Activated CD8-positive, alpha-beta memory T cell treated with anti-CD3 and anti-CD28 coated beads, Interleukin-2, amount 50 U/mL, for 1 hour (primary cell): ENCODE data around the gene ABHD2.

Source experiments
- DNase-seq: peaks from one replicate; pipeline ENCODE4 v3.0.0-alpha.2; 2020; ENCODE audit errors: extremely low read depth

The ABHD2 gene

DNA sequence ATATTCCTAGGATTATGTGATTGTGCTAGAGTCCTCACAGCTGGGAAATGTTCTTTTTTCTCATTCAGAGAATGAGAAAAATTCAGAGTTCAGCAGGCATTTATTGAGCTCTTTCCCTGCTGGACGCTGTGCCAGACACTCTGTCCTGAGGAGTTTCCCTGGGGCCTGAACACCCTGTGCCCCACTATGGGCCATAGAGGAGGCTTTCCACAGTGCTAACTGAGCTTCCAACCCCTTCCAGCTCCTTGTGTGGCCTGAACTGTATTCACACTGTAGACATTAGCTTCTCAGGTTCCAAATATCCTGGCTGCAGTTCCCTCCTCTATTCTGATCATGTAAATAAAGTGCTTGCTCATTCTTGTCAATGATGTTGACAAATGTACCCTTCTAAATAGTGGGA is 10.0 kb downstream of the ABHD2 start:
- DNase-seq, result no peak

DNA sequence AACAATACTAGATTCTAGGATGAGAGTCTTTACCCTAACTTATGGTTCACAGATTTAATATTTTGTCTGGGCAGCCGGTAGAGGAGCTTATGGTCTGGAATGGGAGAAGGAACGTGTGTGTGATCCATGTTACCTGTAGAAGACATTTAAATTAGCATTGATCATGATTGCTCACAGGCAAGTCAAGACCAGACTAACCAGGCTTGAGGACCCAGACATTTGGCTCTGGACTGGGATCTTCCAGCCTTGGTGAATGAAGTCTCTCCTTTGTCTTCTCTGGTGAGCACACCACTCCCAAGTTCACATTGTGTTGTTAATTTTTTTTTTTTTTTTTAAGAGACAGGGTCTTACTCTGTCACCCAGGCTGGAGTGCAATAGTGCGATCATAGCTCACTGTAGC is 11.7 kb downstream of the ABHD2 start:
- DNase-seq, result no peak

DNA sequence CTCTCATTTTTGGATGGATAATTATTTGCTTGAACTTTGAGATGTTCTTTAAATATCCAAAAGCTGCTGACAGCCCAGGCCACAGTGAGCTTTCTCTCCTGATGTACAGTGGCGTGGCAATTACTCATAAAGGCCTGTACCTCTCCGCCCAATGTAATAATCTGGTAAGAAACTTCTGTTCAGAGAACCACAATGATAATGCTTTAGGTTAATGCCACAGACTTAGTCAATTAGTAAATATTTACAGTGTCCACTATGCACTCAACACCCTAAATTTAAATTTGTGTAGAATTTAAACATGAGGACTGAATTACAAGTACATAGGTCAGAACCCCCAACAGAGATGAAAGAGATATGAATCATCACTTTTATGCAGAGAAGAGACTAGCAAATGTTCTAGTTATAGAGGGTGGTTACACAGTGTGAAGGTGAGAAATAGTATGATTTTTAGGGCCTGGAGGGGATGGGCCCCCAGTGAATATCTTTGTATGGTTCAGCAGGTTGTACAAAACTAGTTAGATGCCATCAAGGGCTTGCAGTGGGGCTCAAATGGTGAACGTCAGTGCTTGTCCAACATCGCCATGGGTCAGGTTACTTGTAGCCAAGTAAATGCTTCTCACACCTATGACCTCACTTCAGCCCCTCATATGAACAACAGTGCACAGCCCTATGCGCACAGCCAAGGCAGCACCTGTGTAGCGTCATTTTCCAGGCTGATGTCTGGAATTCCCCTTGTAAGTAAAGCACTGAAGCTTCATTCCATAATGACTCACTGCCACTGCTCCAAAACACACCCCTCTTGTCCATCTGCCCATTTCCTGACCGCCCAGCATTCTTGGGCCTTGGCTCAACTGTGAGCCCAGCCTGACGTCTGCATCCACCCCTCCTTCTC is 13.3 kb downstream of the ABHD2 start:
- DNase-seq, result no peak

DNA sequence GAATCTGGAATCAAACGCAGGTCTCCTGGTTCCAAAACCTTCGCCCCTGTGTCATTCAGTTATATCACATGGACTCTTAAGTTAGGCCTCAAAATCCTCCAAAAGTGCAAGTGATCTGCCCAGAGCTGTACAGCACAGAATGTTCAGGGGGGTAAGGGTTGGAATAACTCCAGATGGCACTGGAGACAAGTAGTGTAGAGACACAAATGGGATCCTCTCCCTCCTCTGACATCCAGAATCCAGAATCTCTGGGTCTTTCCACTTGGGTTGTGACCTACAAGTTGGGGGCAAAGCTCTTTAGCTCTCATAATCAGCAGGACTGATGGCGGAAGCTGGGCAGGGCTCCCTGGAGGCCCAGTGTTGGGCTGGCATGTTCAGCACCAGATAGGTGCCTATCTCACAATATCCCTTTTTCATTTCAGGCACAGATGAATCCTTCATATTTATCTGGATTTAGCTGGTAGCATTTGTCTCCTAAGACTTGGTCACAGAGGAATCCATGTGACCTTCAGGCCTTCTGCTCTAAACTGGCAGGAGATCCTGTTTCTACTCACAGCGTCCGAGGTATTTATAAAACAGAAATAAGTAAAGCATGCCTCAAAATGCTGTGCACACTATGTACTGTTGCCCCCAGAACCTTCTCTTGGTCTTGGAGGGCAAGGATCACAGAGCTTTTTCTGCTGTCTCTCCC is 15.4 kb downstream of the ABHD2 start:
- no peak for DNase-seq

DNA sequence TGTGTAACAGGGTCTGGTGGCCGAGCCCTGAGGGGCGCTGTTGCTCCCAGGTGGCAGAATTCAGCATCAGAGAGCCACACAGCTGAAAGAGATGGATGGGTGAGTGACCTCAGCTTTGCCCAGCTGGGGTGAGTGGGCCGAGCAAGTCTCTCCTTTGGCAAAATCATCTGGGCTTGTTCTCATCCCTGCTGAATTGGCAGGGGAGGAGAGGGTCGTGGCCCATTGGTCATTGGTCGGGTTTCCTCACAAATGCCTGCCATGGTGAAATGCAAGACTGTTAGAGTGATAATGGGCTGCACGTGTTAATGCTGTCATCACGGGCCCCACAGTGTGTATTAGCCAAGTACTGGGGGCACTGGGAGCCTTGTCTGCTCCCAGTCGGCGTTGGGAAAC is 15.9 kb downstream of the ABHD2 start:
- no peak for DNase-seq

DNA sequence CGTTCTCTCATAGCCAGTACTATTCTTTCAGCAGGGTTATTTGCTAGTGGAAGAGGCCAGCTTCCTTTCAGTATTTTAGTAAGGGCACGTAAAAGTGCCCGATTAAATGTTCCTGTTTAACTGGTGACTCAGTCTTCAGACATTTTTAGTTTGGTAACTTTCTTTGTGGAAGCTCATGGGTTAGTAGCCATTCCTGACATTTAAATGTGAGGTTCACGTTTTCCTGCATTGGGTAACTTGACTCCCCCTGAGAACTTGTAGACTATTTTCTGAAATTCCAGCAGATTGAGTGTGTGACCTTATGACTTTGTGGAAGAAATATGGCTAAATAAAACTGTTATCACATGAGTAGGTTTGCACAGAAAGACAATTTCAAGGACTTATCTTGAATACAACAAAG is 16.9 kb downstream of the ABHD2 start:
- DNase-seq, result no peak

DNA sequence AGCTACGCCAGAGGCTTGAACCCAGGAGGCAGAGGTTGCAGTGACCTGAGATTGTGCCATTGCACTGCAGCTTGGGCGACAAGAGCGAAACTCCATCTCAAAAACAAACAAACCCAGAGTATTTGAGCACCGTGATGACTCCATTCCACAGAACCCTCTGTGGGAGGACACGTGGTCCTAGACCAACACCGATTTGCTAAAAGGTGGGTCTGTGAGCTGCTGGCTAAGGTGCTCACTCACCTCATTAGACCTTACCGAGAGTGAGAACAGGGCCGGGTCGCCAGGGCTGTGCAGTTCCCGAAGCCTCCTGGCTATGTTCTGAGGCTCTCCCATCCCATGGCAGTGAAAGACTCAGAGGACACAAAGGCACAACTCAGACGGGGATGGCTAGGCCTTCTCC is 17.9 kb downstream of the ABHD2 start:
- no peak for DNase-seq

DNA sequence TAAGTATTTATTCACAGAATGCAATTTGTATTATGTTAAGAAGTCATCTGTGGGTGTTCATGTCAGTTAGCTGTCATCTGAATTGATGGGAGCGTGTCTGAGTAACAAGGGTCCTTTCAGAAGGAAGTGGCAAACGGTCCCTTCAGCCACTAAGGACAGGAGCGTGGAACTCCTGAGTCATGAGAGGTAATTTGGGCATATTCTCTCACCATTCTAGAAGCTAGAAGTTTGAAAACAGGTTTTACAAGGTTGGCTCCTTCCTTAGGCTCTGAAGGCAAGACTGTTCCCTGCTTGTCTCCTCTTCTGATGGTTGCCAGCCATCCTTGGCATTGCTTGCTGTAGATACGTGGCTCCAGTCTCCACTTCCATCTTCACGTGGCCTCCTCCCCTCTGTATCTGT is 19.7 kb downstream of the ABHD2 start:
- no peak for DNase-seq

DNA sequence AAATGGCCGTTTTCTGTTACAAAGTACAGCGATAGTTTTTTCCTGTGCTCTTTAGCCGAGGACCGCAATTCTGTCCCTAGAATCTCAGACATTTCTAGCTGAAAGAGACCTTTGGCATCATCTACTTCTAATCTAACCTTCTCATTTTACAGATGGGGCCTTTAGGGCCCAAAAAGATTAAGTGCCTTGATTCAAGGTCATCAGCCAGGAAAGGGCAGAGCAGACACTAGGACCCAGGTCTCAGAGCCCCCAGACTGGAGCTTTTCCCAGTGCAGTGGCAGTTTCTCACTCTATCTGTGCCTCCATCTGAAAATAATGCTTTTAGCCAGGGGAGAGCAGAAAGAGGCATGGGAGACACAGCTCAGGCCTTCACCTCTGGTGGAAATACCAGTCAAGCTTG is 20.6 kb downstream of the ABHD2 start:
- DNase-seq, result no peak

DNA sequence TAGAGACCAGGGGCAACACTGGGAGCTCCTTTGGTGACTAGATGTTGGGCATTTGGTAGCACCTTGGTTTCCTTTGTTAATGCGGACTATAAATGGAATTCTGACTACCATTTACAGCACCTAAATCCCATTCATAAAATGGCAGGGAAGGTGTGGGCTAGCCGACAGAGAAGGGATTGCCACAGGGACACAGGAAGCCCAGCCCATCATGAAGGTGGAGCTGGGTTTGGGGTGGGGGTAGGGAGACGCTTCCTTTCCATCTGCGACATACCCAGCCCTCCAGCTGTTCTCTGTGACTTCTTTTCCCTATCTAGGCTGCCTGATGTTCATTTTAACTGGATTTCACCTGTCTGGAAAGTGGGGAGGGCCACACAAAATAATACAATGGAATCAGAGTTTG is 21.0 kb downstream of the ABHD2 start:
- DNase-seq, result no peak

DNA sequence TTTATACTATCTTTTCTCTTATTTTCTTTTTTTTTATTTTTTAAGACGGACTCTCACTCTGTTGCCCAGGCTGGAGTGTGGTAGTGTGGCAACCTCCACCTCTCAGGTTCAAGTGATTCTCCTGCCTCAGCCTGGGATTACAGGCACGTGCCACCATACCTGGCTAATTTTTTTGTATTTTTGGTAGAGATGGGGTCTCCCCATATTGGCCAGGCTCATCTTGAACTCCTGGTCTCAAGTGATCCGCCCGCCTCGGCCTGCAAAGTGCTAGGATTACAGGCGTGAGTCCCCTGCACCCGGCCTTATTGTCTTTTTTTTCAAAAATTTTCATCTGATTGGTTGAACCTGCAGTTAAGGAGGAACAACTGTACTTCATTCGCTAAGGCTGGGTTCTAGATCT is 21.8 kb downstream of the ABHD2 start:
- no peak for DNase-seq

DNA sequence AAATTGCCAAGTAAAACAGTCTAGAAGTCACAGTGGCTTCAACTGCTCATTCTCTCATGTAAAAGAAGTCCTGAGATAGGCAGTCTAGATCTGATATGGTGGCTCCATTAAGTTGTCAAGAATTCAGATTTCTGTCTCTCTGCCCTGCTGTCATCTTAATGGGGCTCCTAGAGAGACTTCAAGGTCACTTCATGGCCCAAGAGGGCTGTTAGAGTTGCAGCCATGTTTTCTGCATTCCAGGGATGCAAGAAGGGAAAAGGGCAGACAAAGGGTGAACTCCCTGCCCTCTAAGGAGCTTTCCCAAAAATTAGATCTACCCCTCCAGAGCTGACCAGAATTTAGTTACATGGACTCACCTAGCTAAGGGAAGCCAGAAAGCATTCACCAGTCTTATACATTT is 23.1 kb downstream of the ABHD2 start:
- DNase-seq, result no peak

DNA sequence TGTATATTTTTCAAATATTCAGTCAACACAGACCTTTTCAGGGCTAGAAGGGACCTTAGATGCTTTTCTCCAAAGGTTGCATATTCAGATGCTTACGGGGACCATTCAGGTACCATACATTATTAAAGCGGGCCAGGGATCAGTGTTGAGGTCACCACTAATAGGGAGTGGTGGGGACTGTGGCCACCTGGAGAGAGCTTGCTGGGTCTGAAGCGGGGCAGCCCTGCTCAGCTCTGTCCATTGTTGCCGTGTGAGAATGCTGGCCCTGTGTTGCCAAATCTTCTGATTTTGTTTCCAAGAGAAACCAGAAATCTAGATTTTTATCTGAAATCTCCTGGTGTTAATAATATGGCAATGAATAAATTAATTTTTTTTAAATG is 23.7 kb downstream of the ABHD2 start:
- DNase-seq, result no peak

DNA sequence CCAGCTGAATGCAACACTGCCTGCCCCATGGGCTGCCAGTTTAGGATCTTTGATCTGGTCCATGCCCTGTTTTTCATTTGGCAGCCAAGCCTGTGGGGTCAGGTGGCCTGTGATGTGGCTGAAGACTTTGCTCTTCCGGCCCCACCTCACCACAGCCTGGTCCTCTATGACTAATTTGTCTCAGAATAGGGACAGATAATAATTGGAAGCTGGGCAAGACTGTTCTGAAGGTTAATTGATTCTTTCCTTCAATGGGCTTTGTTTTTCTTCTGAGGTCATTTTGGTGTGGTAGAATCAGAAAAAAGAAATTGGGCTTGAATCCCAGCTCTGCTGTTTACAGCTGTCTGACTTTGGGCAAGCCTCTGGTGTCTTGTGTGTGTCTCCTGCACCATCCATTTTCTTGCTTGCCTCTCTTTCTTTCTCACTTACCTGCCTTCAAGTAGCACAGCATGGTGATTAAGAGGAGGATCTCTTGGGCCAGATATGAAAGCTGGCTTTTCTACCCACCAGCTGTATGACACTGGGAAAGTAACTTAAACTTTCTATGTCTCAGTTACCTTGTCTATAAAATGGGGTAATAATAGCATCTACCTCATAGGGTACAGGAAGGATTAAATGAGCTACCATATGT is 24.2 kb downstream of the ABHD2 start:
- DNase-seq, result no peak

DNA sequence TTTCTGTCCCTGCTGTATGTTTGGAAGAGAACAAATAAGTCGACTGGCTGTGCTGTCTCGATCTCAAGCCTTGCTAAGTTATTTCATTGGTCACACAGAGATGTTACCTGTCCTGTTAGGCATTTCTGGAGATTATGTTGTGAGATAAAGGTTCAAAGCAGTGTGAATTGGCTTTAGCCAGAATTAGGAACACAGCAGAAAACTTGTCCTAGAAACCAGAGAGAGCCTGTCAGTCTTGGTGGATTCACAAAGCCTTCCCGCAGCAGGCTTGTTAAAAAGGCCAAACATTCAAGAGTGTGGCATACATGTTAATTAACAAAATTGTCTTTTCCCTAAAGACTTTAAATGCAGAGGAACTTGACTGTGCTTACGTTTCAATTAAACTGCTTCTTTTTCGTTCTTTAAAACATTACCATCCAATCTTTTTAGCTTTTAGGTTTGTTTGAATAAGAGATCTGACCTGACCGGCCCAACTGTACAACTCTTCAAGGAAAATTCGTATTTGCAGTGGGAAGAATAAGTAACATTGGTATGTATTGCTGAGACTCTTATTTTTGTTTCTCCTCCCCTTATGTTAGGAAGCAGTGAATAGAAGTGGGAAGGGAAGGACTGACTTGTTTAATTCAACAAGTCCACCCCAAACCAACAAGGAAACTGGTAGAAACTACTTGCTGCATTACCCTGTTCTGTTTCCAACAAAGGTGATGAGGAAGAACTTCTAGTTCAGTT is 25.2 kb downstream of the ABHD2 start:
- no peak for DNase-seq

DNA sequence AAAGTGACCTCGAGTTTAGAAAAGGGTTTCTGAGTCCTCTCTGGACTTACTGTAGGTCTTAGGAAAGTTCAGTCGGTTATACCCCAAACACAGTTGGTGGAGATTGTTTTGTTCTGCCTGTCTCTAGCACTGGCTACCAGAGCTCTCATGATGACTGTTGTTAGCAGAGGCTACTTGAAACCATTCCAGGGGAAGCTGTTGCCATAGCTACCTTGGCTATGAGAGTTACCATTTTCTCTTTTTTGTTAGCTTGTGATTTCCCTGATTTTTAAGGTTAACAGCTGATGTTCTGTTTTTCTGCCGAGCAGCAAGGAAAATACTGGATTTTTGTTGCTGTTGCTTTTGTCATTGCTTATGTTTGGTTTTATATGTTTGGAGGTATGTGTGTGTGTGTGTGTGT is 26.7 kb downstream of the ABHD2 start:
- no peak for DNase-seq

DNA sequence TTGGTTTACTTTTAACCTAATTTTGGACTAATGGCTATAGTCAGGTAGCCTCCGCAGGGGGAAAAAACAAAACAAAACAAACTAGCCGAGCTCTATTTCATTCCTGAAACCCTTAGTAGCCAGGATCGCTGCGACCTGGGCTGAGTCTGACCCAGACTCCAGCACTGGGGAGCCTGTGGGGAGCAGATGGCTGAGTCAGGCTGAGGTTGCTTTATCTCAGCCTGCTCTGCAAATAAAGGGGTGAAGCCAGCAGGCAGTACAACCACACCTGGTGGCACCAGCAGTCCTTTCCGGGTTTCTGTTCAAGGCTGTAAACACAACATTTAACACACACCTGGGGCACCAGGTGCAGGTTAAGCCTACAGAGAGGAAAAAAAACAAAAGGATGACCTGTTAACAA is 27.3 kb downstream of the ABHD2 start:
- DNase-seq, result no peak

DNA sequence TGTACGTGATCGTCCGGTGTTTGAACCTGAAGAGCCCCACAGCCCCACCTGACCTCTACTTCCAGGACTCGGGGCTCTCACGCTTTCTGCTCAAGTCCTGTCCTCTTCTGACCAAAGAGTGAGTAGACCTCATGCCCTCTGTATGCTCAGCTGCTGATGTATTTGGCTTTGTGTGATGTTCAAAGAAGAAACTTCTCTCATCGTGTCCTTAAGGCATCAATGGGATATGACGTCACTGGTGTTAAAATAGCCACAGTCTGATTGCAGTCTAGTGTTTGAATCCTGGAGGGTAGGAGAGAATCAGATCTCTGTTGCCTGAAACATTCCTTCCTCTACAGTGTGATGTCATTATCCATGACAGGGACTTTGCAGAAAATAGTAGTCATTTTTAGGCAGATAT is 28.1 kb downstream of the ABHD2 start:
- no peak for DNase-seq

DNA sequence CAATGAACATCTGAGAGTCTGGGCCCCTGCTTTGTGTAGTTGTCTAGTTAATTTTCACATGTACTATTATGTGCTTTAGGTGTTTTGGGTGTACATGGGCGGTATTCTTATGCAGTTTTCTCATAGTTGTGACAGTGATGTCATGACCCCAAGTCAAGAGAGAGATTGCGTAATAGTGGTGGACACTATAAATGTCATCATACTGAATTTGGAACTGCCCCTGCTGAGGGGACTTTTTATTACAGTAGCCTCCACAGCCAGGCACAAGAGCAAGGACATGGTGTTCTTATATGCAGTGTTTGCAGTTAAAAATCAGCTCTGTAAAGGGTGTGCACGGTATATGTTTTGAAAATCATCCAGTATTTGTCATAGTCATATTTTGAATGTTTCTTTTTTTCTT is 29.5 kb downstream of the ABHD2 start:
- DNase-seq, result no peak

DNA sequence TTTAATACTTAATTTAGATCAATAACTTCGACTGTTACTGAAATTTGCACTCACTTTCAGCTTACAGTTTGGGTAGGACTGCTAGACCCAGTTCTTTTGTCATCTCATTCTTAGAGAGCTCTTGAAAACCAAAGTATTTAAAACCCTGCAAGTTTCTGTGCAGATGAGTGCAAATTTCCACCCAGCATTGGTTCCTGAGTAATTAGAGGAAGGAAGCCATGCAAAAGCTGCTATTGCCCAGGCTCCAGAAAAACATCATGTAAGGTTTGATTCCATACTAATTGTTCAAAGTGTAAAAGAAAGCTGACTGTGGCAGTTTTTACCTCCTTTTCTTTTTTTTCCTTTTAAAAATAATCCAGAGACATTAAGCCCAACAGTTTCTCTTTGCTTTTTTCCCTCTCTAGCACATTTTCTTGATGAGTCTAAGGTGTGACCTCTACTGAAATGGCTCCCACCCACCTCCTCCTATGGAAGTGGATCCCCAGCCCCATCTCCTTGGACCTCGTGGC is 30.3 kb downstream of the ABHD2 start:
- no peak for DNase-seq

DNA sequence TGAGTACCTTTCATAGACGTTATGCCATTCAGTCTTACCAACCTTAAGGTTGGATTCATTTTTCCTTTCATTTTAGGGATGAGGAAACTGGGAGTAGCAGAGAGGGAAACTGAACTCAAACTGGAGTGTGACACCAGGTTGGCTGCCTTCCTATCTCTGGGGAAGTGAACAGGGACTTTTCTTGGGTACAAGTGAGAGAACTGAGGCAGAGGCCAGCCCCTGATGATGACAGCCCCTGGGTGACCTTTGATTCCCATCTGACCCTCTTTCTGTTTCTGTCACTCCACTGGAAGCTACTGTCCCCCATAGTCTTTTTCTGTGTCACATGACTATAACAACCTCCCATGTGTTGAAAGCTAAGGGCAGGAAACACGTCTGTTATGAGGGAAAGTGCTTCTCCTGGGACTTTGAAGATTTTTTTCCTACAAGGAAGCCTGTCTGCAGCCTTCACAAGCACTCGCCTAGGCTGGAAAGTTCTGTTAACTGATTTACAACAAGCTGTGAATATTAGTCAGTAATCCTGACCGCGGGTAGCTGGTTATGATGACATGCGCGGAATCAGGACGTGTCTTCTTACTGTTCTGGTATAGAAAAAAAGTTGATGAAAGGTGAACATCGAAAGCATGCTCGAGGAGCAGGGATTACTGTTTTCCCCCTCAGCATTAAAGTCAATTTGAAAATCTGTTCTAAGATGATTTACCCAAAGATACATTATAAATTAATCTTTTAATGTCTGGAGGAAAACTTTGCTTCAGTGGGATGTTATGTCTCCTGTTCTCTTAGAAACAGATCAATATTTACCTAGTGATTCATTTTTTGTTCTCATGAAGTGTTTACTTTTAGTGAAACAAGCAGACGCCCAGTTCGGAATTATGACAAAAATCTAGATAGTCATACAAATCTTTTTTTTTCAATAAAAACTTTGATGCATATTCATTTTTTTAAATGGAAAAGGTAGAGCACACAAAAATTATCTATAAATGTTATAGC is 31.5 kb downstream of the ABHD2 start:
- DNase-seq, result no peak
